ENCODE results near the gene SPEF2. TPM values are rescaled to one million over a fixed set of nuclear protein-coding genes. Genes with fewer than 3 reads are reported as not detected.

SPEF2 gene
- total RNA-seq, 1 donor from 2014 or later, result 7.9 TPM

- TF ChIP-seq CTCF (IDR thresholded peaks at IDR 0.05), result peak; percentile 66
- Mint-ChIP-seq H3K4me1 (ENCODE audit: unreplicated experiment) (no peaks in the 10 kb centered on the region), H3K27ac (ENCODE audit: unreplicated experiment) (no peak overlapping the region), H3K9me3 (ENCODE audit: unreplicated experiment) (no peaks in the 10 kb centered on the region), H3K36me3 (ENCODE audit: unreplicated experiment) (no peaks in the 10 kb centered on the region), H3K27me3 (ENCODE audit: unreplicated experiment) (no peaks in the 10 kb centered on the region), H3K4me3 (ENCODE audit: unreplicated experiment) (no peak overlapping the region)
- no peak for DNase-seq (ENCODE audit: extremely low spot score, unreplicated experiment)
Measured at GRCh38 chr5:35651002-35651756, 33.5 kb downstream of the SPEF2 start.

- no peak for TF ChIP-seq CTCF (IDR thresholded peaks at IDR 0.05)
- no peak for DNase-seq (ENCODE audit: extremely low spot score, unreplicated experiment)
- Mint-ChIP-seq H3K27ac (ENCODE audit: unreplicated experiment) (no peak overlapping the region), H3K36me3 (ENCODE audit: unreplicated experiment) (no peaks in the 10 kb centered on the region), H3K27me3 (ENCODE audit: unreplicated experiment) (no peaks in the 10 kb centered on the region), H3K9me3 (ENCODE audit: unreplicated experiment) (no peaks in the 10 kb centered on the region), H3K4me3 (ENCODE audit: unreplicated experiment) (no peak overlapping the region), H3K4me1 (ENCODE audit: unreplicated experiment) (peaks cover 5% of the 10 kb centered on the region)
Measured at GRCh38 chr5:35656721-35657120, 39.1 kb downstream of the SPEF2 start.

GRCh38 chr5:35657877-35658276 is 40.2 kb downstream of the SPEF2 start:
- Mint-ChIP-seq H3K4me1 (ENCODE audit: unreplicated experiment) (peaks cover 5% of the 10 kb centered on the region), H3K27ac (ENCODE audit: unreplicated experiment) (no peak overlapping the region), H3K9me3 (ENCODE audit: unreplicated experiment) (peaks cover 6% of the 10 kb centered on the region), H3K27me3 (ENCODE audit: unreplicated experiment) (no peaks in the 10 kb centered on the region), H3K4me3 (ENCODE audit: unreplicated experiment) (no peak overlapping the region), H3K36me3 (ENCODE audit: unreplicated experiment) (no peaks in the 10 kb centered on the region)
- no peak for TF ChIP-seq CTCF (IDR thresholded peaks at IDR 0.05)
- no peak for DNase-seq (ENCODE audit: extremely low spot score, unreplicated experiment)

DNA sequence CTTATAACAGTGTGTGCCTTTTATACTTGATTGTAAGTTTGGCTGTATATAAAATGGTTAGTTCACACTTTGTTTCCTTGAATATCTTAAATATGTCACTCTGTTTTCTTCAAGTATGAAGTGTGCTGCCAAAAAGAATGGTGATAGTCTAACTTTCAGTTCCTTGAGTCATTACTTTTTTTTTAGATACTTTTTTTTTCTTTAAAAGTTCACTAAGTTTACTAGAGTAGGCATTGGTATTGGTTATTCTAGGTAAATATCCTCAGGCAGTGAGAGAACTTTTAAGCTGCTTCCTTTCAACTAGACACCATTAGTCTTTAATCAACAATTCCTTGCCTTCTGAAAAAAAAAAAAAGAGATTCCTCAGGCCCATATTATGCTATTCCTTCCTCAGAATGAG is 41.9 kb downstream of the SPEF2 start:
- H3K9me3 Mint-ChIP-seq (ENCODE audit: unreplicated experiment), result peaks cover 11% of the 10 kb centered on the region
- H3K4me1 Mint-ChIP-seq (ENCODE audit: unreplicated experiment), result peaks cover 5% of the 10 kb centered on the region
- no peaks in the 10 kb centered on the region for H3K27me3 Mint-ChIP-seq (ENCODE audit: unreplicated experiment)
- TF ChIP-seq CTCF (IDR thresholded peaks at IDR 0.05), result no peak
- no peak overlapping the region for H3K27ac Mint-ChIP-seq (ENCODE audit: unreplicated experiment)
- no peak for DNase-seq (ENCODE audit: extremely low spot score, unreplicated experiment)
- no peak overlapping the region for H3K4me3 Mint-ChIP-seq (ENCODE audit: unreplicated experiment)
- H3K36me3 Mint-ChIP-seq (ENCODE audit: unreplicated experiment), result no peaks in the 10 kb centered on the region

DNA sequence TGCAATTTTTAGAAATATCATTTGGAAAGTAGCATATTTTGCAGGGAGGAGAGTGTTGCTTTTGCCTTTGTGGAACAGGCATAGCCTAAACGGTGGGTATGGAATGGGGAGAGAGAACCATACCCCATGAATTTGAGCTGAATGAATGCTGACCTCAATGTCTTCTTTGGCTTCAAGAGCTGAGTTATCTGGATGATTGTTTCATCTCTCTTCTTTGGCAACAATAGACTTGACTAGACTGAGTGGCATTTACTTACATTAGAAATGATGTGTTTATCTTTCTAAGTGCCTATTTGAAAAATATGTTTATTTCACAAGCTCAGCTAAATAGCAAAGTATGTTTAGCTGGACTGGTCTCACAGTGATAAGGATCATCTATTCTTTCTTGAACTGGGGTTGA is 42.8 kb downstream of the SPEF2 start:
- Mint-ChIP-seq H3K9me3 (ENCODE audit: unreplicated experiment) (peaks cover 11% of the 10 kb centered on the region), H3K4me3 (ENCODE audit: unreplicated experiment) (no peak overlapping the region), H3K27me3 (ENCODE audit: unreplicated experiment) (no peaks in the 10 kb centered on the region), H3K4me1 (ENCODE audit: unreplicated experiment) (peaks cover 5% of the 10 kb centered on the region), H3K36me3 (ENCODE audit: unreplicated experiment) (no peaks in the 10 kb centered on the region), H3K27ac (ENCODE audit: unreplicated experiment) (no peak overlapping the region)
- no peak for DNase-seq (ENCODE audit: extremely low spot score, unreplicated experiment)
- TF ChIP-seq CTCF (IDR thresholded peaks at IDR 0.05), result no peak
